ENCODE measurements around the gene BPI. TPM values are rescaled to one million over a fixed set of nuclear protein-coding genes. Genes with fewer than 3 reads are reported as not detected.

Gene BPI
- total RNA-seq, 6 experiments from 2014 or later, result 0.26 to 1.3 (median 0.60) TPM; not detected in 2

DNA sequence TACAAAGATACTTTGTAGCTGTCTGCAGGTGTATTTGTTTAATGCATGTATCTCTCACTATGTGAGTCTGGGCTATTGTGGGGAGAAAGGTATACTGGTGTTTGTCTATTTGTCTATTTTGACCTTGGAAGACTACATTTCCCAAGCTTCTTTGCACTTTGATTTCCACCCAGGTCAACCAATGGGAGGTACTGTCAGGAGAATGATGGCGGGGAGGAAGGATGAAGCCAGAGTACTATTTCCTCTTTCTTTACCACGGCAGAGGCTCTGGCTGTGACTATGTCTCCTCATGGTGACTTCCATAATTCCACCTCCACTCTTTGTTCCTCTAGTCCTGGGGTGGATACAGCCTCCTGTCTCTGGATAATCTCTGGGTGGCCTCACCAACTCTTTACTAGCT, 65.4 kb downstream of the BPI start:
- WGBS (ENCODE audit: insufficient coverage, low coverage, low lambda C conversion rate, missing lambda C conversion rate), result 25% methylated on average over 2 of the region's 2 CpGs

GRCh38 chr20:38372806-38373205, 68.8 kb downstream of the BPI start:
- Histone ChIP-seq H3K4me1 (peaks cover 0 to 26% (median 6%) of the 10 kb centered on the region in 4 donors), H3K36me3 (peaks cover 0 to 100% (median 55%) of the 10 kb centered on the region in 4 donors), H3K4me3 (no peak overlapping the region), H3K9me3 (no peaks in the 10 kb centered on the region), H3K27ac (peak overlapping the region in 2 of 3 donors; percentile 39 to 54), H3K27me3 (no peaks in the 10 kb centered on the region)
- TF ChIP-seq, protein P1, sequence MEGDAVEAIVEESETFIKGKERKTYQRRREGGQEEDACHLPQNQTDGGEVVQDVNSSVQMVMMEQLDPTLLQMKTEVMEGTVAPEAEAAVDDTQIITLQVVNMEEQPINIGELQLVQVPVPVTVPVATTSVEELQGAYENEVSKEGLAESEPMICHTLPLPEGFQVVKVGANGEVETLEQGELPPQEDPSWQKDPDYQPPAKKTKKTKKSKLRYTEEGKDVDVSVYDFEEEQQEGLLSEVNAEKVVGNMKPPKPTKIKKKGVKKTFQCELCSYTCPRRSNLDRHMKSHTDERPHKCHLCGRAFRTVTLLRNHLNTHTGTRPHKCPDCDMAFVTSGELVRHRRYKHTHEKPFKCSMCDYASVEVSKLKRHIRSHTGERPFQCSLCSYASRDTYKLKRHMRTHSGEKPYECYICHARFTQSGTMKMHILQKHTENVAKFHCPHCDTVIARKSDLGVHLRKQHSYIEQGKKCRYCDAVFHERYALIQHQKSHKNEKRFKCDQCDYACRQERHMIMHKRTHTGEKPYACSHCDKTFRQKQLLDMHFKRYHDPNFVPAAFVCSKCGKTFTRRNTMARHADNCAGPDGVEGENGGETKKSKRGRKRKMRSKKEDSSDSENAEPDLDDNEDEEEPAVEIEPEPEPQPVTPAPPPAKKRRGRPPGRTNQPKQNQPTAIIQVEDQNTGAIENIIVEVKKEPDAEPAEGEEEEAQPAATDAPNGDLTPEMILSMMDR (IDR thresholded peaks at IDR 0.05), result no peak
- TF ChIP-seq POLR2A (IDR thresholded peaks at IDR 0.05), result no peak
- intact Hi-C loops (cut with DNase I), result no loop called here
- no peak for DNase-seq
- WGBS (ENCODE audit: insufficient coverage, low coverage, low lambda C conversion rate, missing lambda C conversion rate), result 53% methylated on average over 5 of the region's 5 CpGs
- ATAC-seq, result peak in 2 of 4 donors; percentile 1 to 26

More for the DNA sequence above, 65.4 kb downstream of the BPI start:
- H3K4me1 ChIP-seq, result peaks cover 0 to 26% (median 6%) of the 10 kb centered on the region in 4 donors
- no peak overlapping the region for H3K27ac ChIP-seq
- H3K36me3 ChIP-seq, result peaks cover 5 to 100% (median 56%) of the 10 kb centered on the region in 4 donors
- H3K4me3 ChIP-seq, result no peak overlapping the region
- H3K9me3 ChIP-seq, result no peaks in the 10 kb centered on the region
- ATAC-seq (peak; percentile 1 to 46 (median 32)), DNase-seq (no peak)
- H3K27me3 ChIP-seq, result no peaks in the 10 kb centered on the region
- intact Hi-C loops (cut with DNase I), result no loop called here
- no peak for TF ChIP-seq POLR2A (IDR thresholded peaks at IDR 0.05)
- TF ChIP-seq, protein P1 (IDR thresholded peaks at IDR 0.05), result no peak

- Histone ChIP-seq H3K27me3 (no peaks in the 10 kb centered on the region), H3K9me3 (no peaks in the 10 kb centered on the region), H3K36me3 (peaks cover 0 to 95% (median 52%) of the 10 kb centered on the region in 4 donors), H3K4me3 (no peak overlapping the region), H3K27ac (peak overlapping the region in 2 of 3 donors; percentile 39 to 54), H3K4me1 (peaks cover 0 to 26% (median 6%) of the 10 kb centered on the region in 4 donors)
- ATAC-seq, result peak; percentile 18 to 81 (median 73)
- intact Hi-C loops (cut with DNase I), result no loop called here
- DNase-seq, result peak in 1 of 3 donors; percentile 66
- TF ChIP-seq, protein P1 (IDR thresholded peaks at IDR 0.05), result no peak
- TF ChIP-seq POLR2A (IDR thresholded peaks at IDR 0.05), result peak; percentile 38
- 35% methylated on average over 6 of the region's 7 CpGs for WGBS (ENCODE audit: insufficient coverage, low coverage, low lambda C conversion rate, missing lambda C conversion rate)
These were observed 69.4 kb downstream of the BPI start for GRCh38 chr20:38373231-38373867.

- Histone ChIP-seq H3K9me3 (no peaks in the 10 kb centered on the region), H3K27ac (peak overlapping the region in 2 of 3 donors; percentile 39 to 54), H3K36me3 (peaks cover 0 to 90% (median 48%) of the 10 kb centered on the region in 4 donors), H3K27me3 (no peaks in the 10 kb centered on the region), H3K4me1 (peaks cover 0 to 26% (median 6%) of the 10 kb centered on the region in 4 donors), H3K4me3 (no peak overlapping the region)
- DNase-seq (no peak), ATAC-seq (peak in 3 of 4 donors; percentile 8 to 15 (median 14))
- TF ChIP-seq, protein P1 (IDR thresholded peaks at IDR 0.05), result no peak
- TF ChIP-seq POLR2A (IDR thresholded peaks at IDR 0.05), result no peak
- 66% methylated on average over 3 of the region's 5 CpGs for WGBS (ENCODE audit: insufficient coverage, low coverage, low lambda C conversion rate, missing lambda C conversion rate)
- intact Hi-C loops (cut with DNase I), result no loop called here
These were observed 69.9 kb downstream of the BPI start for GRCh38 chr20:38373898-38374297.
